GM12878 (cell line): ENCODE data around the gene FGD5. TPM values are rescaled to one million over a fixed set of nuclear protein-coding genes. Genes with fewer than 3 reads are reported as not detected.

Source experiments
- ASH2L ChIP-seq: fragments of 300-600, 200-600 bp; sonication (generic); IDR thresholded peaks from 2 replicates; pipeline ENCODE4 v1.6.1; 2017; ENCODE audit warnings: low read depth, mild to moderate bottlenecking, borderline replicate concordance
- ATF7 ChIP-seq: fragments of 450-650 bp; IDR thresholded peaks from 2 replicates; pipeline ENCODE4 v1.6.1; 2016; ENCODE audit warnings: low read depth, mild to moderate bottlenecking
- CBFB ChIP-seq: IDR thresholded peaks from 2 replicates; pipeline ENCODE4 v1.6.1; 2016; ENCODE audit warnings: antibody characterized with exemption, low read depth
- CEBPB ChIP-seq, 2 experiments: fragments of 150-350 bp in 1 of 2; IDR thresholded peaks; 2 replicates each; pipeline ENCODE4 v1.6.1; 2012 to 2014; ENCODE audit warnings: low read depth in 2 of 2, low read length in 2 of 2, borderline replicate concordance in 1 of 2, inconsistent platforms in 1 of 2
- CHD2 ChIP-seq: IDR thresholded peaks from 2 replicates; pipeline ENCODE4 v1.6.1; 2011; ENCODE audit warnings: low read depth, low read length, improper control_type of control experiment, borderline replicate concordance
- CHD4 ChIP-seq: fragments of 200-600 bp; sonication (generic); IDR thresholded peaks from 2 replicates; pipeline ENCODE4 v1.6.1; 2016; ENCODE audit warnings: mild to moderate bottlenecking
- ELK1 ChIP-seq: IDR thresholded peaks from 2 replicates; pipeline ENCODE4 v1.6.1; 2012; ENCODE audit warnings: low read depth, low read length, improper control_type of control experiment
- GATAD2B ChIP-seq: fragments of 450-650 bp; conservative IDR thresholded peaks from 2 replicates; pipeline ENCODE4 v1.6.1; 2017; ENCODE audit warnings: low read depth, mild to moderate bottlenecking, moderate library complexity
- HCFC1 ChIP-seq: fragments of 150-350 bp; IDR thresholded peaks from 2 replicates; pipeline ENCODE4 v1.6.1; 2014; ENCODE audit warnings: low read length
- IKZF2 ChIP-seq, 2 experiments: fragments of 450-650 bp; IDR thresholded peaks; 2 replicates each; pipeline ENCODE4 v1.6.1; 2017; ENCODE audit warnings: mild to moderate bottlenecking in 2 of 2, moderate library complexity in 2 of 2
- KDM1A ChIP-seq: fragments of 200-600 bp; sonication (generic); IDR thresholded peaks from 2 replicates; pipeline ENCODE4 v1.6.1; 2016; ENCODE audit warnings: borderline replicate concordance
- NFXL1 ChIP-seq: fragments of 450-650 bp; IDR thresholded peaks from 2 replicates; pipeline ENCODE4 v1.6.1; 2017; ENCODE audit warnings: antibody characterized with exemption, mild to moderate bottlenecking, borderline replicate concordance
- NRF1 ChIP-seq: conservative IDR thresholded peaks from 2 replicates; pipeline ENCODE4 v1.6.1; 2011; ENCODE audit warnings: mild to moderate bottlenecking, low read depth, low read length, improper control_type of control experiment
- PAX5 ChIP-seq: IDR thresholded peaks from 2 replicates; pipeline ENCODE4 v1.6.1; 2011; ENCODE audit warnings: low read depth, low read length, borderline replicate concordance
- RAD21 ChIP-seq: IDR thresholded peaks from 2 replicates; pipeline ENCODE4 v1.6.1; 2011; ENCODE audit warnings: mild to moderate bottlenecking, low read depth, low read length, moderate library complexity; ENCODE audit not compliant: insufficient read depth
- SMAD5 ChIP-seq: IDR thresholded peaks from 2 replicates; pipeline ENCODE4 v1.6.1; 2016; ENCODE audit warnings: antibody characterized with exemption, low read depth
- SREBF2 ChIP-seq: IDR thresholded peaks from 2 replicates; pipeline ENCODE4 v1.6.1; 2012; ENCODE audit warnings: mild to moderate bottlenecking, low read length
- SUPT20H ChIP-seq: IDR thresholded peaks from 2 replicates; pipeline ENCODE4 v1.6.1; 2011; ENCODE audit warnings: low read depth, mild to moderate bottlenecking, low read length, moderate library complexity, borderline replicate concordance; ENCODE audit not compliant: control insufficient read depth
- SUZ12 ChIP-seq: fragments of 200-600 bp; sonication (generic); IDR thresholded peaks from one replicate; pipeline ENCODE4 v1.6.1; 2018; ENCODE audit warnings: antibody characterized with exemption, mild to moderate bottlenecking; ENCODE audit not compliant: unreplicated experiment
- TAF1 ChIP-seq: IDR thresholded peaks from 2 replicates; pipeline ENCODE4 v1.6.1; 2011; ENCODE audit warnings: mild to moderate bottlenecking, low read depth, low read length, borderline replicate concordance
- ZNF207 ChIP-seq: fragments of 450-650 bp; IDR thresholded peaks from 2 replicates; pipeline ENCODE4 v1.6.1; 2014; ENCODE audit warnings: antibody characterized with exemption, mild to moderate bottlenecking, borderline replicate concordance
- ZNF274 ChIP-seq: IDR thresholded peaks from one replicate; pipeline ENCODE4 v1.8.0; 2011; ENCODE audit not compliant: insufficient read length, insufficient read depth
- ZNF622 ChIP-seq: fragments of 450-650 bp; IDR thresholded peaks from 2 replicates; pipeline ENCODE4 v1.6.1; 2017; ENCODE audit warnings: mild to moderate bottlenecking, inconsistent platforms
- polyA plus RNA-seq, 11 experiments: library from polyadenylated mRNA; depleted of rRNA in 4 of 11; unstranded in 6 of 11; stranded (reverse) in 5 of 11; fragments of >200 nt; fragmentation: Nextera tagmentation in 4 of 11; fragmentation: Illumina TruSeq in 1 of 11; extraction: Ambion mirVana in 4 of 11; extraction: Trizol in 1 of 11; gene quantifications; 1 replicate in 1 of 11; 2 replicates in 10 of 11; pipeline versions ENCODE4 v1.2.1 to v1.2.3, GENCODE V29; 2011 to 2016; ENCODE audit warnings: inconsistent platforms in 2 of 11, missing spikeins in 2 of 11, low read depth in 1 of 11
- total RNA-seq, 4 experiments: library from RNA; depleted of rRNA in 3 of 4; stranded (reverse); fragments of >200 nt in 3 of 4; fragmentation: Illumina TruSeq in 1 of 4; extraction: Trizol in 1 of 4; gene quantifications; 2 replicates each; pipeline versions ENCODE4 v1.2.1 to v1.2.3, GENCODE V29; 2013 to 2021
- TF ChIP-seq, protein P1 (sequence below): fragments of 450-650 bp; IDR thresholded peaks from 2 replicates; pipeline ENCODE4 v1.6.1; 2017; ENCODE audit warnings: mild to moderate bottlenecking
- TF ChIP-seq, protein P2 (sequence below): fragments of 450-650 bp; IDR thresholded peaks from 2 replicates; pipeline ENCODE4 v1.6.1; 2017; ENCODE audit warnings: mild to moderate bottlenecking, low read depth, inconsistent platforms; ENCODE audit not compliant: poor library complexity, severe bottlenecking

Gene FGD5
- total and polyA plus RNA-seq, 10 of the 15 experiments (the other 5 are each of a cell fraction or from before 2014, with no cell fraction given): 0.03 to 0.13 (median 0.11) TPM; not detected in 3

DNA sequence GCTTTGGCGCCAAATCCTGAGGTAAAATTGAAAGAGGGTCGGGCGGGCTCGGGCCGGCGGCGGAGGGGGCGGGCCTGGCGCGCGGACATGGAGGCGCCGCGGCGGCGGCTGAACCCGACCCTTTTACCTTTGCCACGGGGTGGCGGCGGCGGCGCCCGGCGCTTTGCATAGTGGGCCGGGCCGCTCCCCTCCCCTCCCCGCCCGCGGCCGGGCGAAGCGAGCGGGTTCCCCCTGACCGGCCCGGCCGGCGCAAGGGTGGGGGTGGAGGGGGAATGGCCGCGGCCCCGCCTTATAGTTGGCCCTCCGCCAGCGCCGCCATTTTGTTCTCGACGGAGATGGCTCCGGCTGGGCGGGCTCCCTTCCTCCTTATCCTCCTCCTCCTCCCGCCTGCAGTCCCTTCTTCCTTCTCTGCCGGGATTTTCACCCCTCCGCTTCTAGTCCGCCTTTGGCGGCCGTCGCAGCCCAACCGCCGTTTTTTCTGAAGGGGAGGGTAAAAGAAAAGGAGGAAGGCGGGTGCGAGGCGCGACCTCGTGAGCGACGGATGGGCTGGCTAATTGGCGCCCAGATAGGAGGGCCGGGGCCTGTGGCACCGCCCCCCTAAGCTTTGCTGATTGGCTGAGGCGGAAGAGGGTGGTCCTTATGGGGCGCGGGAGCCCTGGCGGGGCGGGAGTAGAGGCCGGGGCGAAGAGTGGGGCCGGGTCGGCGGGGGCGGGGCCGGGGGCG, 129.3 kb downstream of the FGD5 start (continued):
- no peak for TF ChIP-seq SUPT20H
- TF ChIP-seq CBFB: 0 out of 2 replicates have a peak, but pooled peaks have one; percentile 29
- no peak for TF ChIP-seq RAD21
- TF ChIP-seq HCFC1: peak; percentile 13; the same call in 1 of the 2 replicates
- no peak for TF ChIP-seq SUZ12
- TF ChIP-seq CHD2: peak; percentile 93
- no peak for TF ChIP-seq SREBF2
- TF ChIP-seq TAF1: peak; percentile 83; the same call in 1 of the 2 replicates
- TF ChIP-seq ATF7: 0 out of 2 replicates have a peak, but pooled peaks have one; percentile 30
- TF ChIP-seq ZNF207: peak; percentile 87
- no peak for TF ChIP-seq CEBPB (IDR thresholded peaks at IDR 0.05; ENCODE audit: borderline replicate concordance in 1 of 2, low read depth in 2 of 2, low read length in 2 of 2)
- TF ChIP-seq NFXL1: no peak
- no peak for TF ChIP-seq PAX5
- TF ChIP-seq GATAD2B: 0 out of 2 replicates have a peak, but pooled peaks have one; percentile 12
- TF ChIP-seq ZNF622: no peak
- TF ChIP-seq, protein P1, sequence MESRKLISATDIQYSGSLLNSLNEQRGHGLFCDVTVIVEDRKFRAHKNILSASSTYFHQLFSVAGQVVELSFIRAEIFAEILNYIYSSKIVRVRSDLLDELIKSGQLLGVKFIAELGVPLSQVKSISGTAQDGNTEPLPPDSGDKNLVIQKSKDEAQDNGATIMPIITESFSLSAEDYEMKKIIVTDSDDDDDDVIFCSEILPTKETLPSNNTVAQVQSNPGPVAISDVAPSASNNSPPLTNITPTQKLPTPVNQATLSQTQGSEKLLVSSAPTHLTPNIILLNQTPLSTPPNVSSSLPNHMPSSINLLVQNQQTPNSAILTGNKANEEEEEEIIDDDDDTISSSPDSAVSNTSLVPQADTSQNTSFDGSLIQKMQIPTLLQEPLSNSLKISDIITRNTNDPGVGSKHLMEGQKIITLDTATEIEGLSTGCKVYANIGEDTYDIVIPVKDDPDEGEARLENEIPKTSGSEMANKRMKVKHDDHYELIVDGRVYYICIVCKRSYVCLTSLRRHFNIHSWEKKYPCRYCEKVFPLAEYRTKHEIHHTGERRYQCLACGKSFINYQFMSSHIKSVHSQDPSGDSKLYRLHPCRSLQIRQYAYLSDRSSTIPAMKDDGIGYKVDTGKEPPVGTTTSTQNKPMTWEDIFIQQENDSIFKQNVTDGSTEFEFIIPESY: no peak
- no peak for TF ChIP-seq KDM1A
- no peak for TF ChIP-seq SMAD5
- no peak for TF ChIP-seq ELK1
- TF ChIP-seq ZNF274: no peak
- TF ChIP-seq, protein P2, sequence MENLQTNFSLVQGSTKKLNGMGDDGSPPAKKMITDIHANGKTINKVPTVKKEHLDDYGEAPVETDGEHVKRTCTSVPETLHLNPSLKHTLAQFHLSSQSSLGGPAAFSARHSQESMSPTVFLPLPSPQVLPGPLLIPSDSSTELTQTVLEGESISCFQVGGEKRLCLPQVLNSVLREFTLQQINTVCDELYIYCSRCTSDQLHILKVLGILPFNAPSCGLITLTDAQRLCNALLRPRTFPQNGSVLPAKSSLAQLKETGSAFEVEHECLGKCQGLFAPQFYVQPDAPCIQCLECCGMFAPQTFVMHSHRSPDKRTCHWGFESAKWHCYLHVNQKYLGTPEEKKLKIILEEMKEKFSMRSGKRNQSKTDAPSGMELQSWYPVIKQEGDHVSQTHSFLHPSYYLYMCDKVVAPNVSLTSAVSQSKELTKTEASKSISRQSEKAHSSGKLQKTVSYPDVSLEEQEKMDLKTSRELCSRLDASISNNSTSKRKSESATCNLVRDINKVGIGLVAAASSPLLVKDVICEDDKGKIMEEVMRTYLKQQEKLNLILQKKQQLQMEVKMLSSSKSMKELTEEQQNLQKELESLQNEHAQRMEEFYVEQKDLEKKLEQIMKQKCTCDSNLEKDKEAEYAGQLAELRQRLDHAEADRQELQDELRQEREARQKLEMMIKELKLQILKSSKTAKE: peak; percentile 82
- no peak for TF ChIP-seq CHD4
- 0 out of 4 replicates have a peak, but pooled peaks of 1 of the 2 experiments have one; percentile 33 for TF ChIP-seq IKZF2 (IDR thresholded peaks at IDR 0.05)
- TF ChIP-seq ASH2L: peak; percentile 98; the same call in 1 of the 2 replicates
- no peak for TF ChIP-seq NRF1
